ENCODE data around the gene GORASP2. TPM values are rescaled to one million over a fixed set of nuclear protein-coding genes. Genes with fewer than 3 reads are reported as not detected.

Gene GORASP2
- total RNA-seq, result 10 to 100 TPM; 37.7 to 66.2 (median 52.3) TPM

DNA sequence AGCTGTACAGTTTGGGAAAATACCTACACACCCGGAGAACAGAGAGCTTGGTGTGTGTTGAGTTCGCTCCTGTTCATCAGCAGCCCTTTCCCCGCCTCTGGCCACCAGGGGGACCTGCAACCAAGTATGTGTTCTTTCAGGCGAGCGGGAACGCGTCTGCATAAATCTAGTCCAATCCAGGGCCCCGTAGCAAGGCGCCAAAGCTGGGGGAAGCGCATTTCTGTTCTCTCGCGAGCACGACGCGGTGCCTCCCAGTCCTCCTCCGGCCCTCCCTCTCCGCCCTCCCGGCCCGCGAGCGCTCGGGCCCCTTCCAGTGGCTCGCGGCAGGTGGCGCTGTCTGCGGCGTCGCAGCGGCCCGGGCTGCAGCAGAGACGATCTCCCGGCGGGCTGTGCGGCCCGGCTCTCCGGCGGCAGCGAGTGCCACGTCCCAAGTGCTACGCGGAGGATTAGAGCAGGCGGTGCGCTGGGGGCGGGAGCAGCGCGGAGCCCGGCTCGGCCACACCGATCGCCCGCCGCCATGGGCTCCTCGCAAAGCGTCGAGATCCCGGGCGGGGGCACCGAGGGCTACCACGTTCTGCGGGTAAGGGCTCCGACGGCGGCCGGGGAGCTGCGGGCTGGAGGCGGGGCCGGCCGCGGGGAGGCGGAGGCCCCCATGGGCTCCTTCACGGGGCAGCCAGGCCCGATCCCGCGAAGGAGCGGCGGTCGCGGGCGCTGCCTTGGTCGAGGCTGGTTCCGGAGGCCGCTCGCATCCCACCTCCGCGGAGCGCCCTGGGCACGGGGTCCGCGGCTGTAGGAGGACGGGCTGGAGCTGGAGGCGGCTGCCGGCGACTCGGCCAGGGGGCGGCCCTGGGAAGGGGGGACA lies at the start of gene GORASP2:
Gene GORASP2 (plus strand): TSS at position 430 of the 862 bp plus-strand sequence. CDS start 88 bp downstream, at position 518.
- peak; percentile 99 to 100 for DNase-seq (ENCODE audit: low spot score in 2 of 2)
- H3K4me3 ChIP-seq (ENCODE audit: low read depth, poor library complexity, severe bottlenecking), result peak within 1 kb of the TSS; percentile 98
- TF ChIP-seq, protein P1, sequence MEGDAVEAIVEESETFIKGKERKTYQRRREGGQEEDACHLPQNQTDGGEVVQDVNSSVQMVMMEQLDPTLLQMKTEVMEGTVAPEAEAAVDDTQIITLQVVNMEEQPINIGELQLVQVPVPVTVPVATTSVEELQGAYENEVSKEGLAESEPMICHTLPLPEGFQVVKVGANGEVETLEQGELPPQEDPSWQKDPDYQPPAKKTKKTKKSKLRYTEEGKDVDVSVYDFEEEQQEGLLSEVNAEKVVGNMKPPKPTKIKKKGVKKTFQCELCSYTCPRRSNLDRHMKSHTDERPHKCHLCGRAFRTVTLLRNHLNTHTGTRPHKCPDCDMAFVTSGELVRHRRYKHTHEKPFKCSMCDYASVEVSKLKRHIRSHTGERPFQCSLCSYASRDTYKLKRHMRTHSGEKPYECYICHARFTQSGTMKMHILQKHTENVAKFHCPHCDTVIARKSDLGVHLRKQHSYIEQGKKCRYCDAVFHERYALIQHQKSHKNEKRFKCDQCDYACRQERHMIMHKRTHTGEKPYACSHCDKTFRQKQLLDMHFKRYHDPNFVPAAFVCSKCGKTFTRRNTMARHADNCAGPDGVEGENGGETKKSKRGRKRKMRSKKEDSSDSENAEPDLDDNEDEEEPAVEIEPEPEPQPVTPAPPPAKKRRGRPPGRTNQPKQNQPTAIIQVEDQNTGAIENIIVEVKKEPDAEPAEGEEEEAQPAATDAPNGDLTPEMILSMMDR (IDR thresholded peaks at IDR 0.05), result peak in 1 of 3 donors; percentile 95
- TF ChIP-seq POLR2A (IDR thresholded peaks at IDR 0.05), result peak in 1 of 2 donors; percentile 44
- intact Hi-C loops (cut with DNase I; ENCODE audit: low total_unique reads), result no loop called here
- WGBS, 2 donors, result 1% methylated on average over 57 to 58 of the region's 95 CpGs

DNA sequence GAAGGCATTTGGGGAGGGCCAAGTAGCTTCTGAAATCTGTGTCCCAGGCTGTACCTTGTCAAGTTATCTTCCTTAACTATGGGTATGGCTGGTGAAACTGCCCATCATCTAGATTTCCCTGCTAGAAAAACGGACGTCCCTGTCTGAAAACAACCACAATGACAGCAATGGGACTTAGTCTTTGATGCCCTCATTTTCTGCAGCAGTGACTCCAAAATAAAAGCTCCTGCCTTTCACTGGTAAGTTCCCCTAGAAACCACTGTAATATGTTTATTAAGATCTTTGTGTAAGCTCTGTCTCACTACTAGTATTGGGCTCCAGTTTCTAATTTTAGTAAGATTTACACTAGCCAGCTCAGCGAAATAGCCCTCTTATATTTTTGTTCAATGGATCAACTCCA lies 47.2 kb upstream of the GORASP2 start:
- intact Hi-C loops (cut with DNase I; ENCODE audit: low total_unique reads), result loop anchor here (10.0 kb wide), 1 partner anchor 1237 kb away; no protein-coding TSS in a partner anchor
- TF ChIP-seq POLR2A (IDR thresholded peaks at IDR 0.05), result no peak
- TF ChIP-seq, protein P1 (IDR thresholded peaks at IDR 0.05), result no peak
- WGBS, 2 donors, result 53 to 56% methylated on average over 3 of the region's 3 CpGs
- H3K4me3 ChIP-seq (ENCODE audit: low read depth, poor library complexity, severe bottlenecking), result no peak overlapping the region
- DNase-seq (ENCODE audit: low spot score in 2 of 2), result no peak

DNA sequence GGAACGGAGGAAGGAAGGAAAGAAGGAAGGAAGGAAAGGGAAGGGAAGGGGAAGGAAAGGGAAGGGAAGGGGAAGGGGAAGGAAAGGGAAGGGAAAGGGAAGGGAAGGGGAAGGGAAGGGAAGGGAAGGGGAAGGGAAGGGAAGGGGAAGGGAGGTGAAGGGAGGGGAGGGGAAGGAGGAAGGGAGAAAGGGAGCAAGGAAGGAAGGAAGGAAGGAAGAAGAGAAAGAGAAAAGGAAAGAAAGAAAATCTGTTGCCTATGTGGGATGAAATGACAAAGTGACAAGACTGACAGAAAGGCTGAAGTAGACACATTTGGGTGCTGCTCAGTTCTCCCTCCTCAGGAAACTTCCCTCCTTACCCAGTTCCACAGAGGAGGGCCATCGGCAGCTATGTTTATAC lies 46.3 kb upstream of the GORASP2 start:
- DNase-seq (ENCODE audit: low spot score in 2 of 2), result no peak
- WGBS, 2 donors, result 70 to 87% methylated on average over 2 of the region's 2 CpGs
- TF ChIP-seq, protein P1 (IDR thresholded peaks at IDR 0.05), result no peak
- no peak for TF ChIP-seq POLR2A (IDR thresholded peaks at IDR 0.05)
- no peak overlapping the region for H3K4me3 ChIP-seq (ENCODE audit: low read depth, poor library complexity, severe bottlenecking)
- intact Hi-C loops (cut with DNase I; ENCODE audit: low total_unique reads), result loop anchor here (10.0 kb wide), 1 partner anchor 1238 kb away; no protein-coding TSS in a partner anchor

DNA sequence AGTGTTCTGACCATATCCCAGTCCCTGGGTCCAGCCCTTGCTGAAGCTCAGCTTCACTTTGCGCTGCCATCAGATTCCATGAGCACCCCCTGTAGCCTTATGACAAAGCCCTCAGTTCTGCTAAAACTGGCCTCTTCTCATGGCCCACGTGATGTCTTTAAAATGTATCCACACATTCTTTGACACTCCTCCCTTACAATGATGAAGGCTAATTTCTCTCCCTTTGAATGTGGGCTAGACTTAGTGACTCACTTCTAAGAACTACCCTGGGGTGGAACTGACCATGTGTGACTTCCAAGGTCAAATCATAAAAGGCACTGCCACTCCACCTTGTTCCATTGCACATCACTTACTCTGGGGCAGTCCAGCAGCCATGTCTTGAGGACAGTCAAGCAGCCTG lies 45.4 kb upstream of the GORASP2 start:
- TF ChIP-seq POLR2A (IDR thresholded peaks at IDR 0.05), result no peak
- TF ChIP-seq, protein P1 (IDR thresholded peaks at IDR 0.05), result no peak
- 90 to 94% methylated on average over 2 of the region's 2 CpGs for WGBS, 2 donors
- intact Hi-C loops (cut with DNase I; ENCODE audit: low total_unique reads), result loop anchor here (10.0 kb wide), 1 partner anchor 1239 kb away; no protein-coding TSS in a partner anchor
- H3K4me3 ChIP-seq (ENCODE audit: low read depth, poor library complexity, severe bottlenecking), result no peak overlapping the region
- DNase-seq (ENCODE audit: low spot score in 2 of 2), result no peak

DNA sequence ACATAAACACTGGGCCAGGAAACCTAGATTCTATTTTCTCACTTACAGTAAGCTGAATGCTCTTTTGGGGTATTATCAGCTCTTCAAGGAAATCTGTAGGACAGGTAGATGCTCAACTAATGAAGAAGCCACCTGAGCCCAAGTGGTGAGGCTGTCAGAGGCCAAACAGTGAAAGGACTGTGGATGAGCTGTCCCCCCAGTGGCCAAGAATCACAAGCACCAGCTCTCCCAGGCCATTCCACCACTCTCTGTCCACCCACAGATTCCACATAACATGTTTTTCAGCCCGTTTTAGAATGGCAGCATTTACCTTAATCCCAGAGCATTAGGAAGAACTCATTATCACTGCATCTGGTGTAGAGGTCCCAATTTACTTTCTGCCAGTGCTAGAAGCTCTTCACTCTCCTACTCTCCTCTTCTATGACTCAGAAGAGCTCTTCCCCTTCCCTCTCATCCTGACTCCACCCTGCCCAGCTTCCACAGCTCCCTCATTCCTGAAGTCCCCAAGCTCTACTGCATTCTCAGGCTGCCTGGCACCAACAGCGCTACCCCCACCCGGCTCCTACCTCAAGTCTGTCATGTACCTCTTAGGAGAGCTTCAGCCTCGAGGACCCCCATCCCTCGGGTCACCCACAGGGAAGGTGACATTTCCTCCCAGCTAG lies 43.8 kb upstream of the GORASP2 start:
- TF ChIP-seq, protein P1 (IDR thresholded peaks at IDR 0.05), result no peak
- TF ChIP-seq POLR2A (IDR thresholded peaks at IDR 0.05), result no peak
- DNase-seq (ENCODE audit: low spot score in 2 of 2), result no peak
- H3K4me3 ChIP-seq (ENCODE audit: low read depth, poor library complexity, severe bottlenecking), result no peak overlapping the region
- intact Hi-C loops (cut with DNase I; ENCODE audit: low total_unique reads), result loop anchor here (10.0 kb wide), 1 partner anchor 1240 kb away; no protein-coding TSS in a partner anchor
- WGBS, 2 donors, result 88 to 89% methylated on average over 5 of the region's 5 CpGs
